ENCODE measurements around the gene CAMKMT. TPM values are rescaled to one million over a fixed set of nuclear protein-coding genes. Genes with fewer than 3 reads are reported as not detected.
A peak's percentile ranks its signal among the peaks of the same experiment; 100 is the strongest.

Gene CAMKMT
- total RNA-seq, 4 donors from 2014 or later, result 4.5 to 57.9 (median 15.4) TPM

- DNase-seq, result no peak
- 57 to 71% methylated on average over 1 of the region's 1 CpG for WGBS, 2 donors (ENCODE audit: low coverage in 1 of 2)
- H3K27me3 ChIP-seq, result no peaks in the 10 kb centered on the region
- H3K4me3 ChIP-seq, result no peak overlapping the region
- H3K36me3 ChIP-seq, result no peaks in the 10 kb centered on the region
- H3K4me1 ChIP-seq, result no peaks in the 10 kb centered on the region
- no peaks in the 10 kb centered on the region for H3K9me3 ChIP-seq
- in situ Hi-C loops (cut with MboI; ENCODE audit: low pct_ligation_motif_present in 1 of 4, low pct_unique_long_range_greater_than_20kb in 1 of 4, low sequenced_read_pairs in 3 of 4), result no loop called here
- TF ChIP-seq, protein P1, sequence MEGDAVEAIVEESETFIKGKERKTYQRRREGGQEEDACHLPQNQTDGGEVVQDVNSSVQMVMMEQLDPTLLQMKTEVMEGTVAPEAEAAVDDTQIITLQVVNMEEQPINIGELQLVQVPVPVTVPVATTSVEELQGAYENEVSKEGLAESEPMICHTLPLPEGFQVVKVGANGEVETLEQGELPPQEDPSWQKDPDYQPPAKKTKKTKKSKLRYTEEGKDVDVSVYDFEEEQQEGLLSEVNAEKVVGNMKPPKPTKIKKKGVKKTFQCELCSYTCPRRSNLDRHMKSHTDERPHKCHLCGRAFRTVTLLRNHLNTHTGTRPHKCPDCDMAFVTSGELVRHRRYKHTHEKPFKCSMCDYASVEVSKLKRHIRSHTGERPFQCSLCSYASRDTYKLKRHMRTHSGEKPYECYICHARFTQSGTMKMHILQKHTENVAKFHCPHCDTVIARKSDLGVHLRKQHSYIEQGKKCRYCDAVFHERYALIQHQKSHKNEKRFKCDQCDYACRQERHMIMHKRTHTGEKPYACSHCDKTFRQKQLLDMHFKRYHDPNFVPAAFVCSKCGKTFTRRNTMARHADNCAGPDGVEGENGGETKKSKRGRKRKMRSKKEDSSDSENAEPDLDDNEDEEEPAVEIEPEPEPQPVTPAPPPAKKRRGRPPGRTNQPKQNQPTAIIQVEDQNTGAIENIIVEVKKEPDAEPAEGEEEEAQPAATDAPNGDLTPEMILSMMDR (IDR thresholded peaks at IDR 0.05), result no peak
- no peak for TF ChIP-seq POLR2AphosphoS5 (IDR thresholded peaks at IDR 0.05)
- no peak for TF ChIP-seq EP300 (IDR thresholded peaks at IDR 0.05; ENCODE audit: low read depth)
- no peak for TF ChIP-seq POLR2A (IDR thresholded peaks at IDR 0.05)
- H3K27ac ChIP-seq, result no peak overlapping the region
- intact Hi-C loops (cut with DNase I; ENCODE audit: low total_unique reads), result no loop called here
Observed at GRCh38 chr2:44559108-44559507, 197.4 kb downstream of the CAMKMT start.

GRCh38 chr2:44560352-44560751 lies 198.6 kb downstream of the CAMKMT start:
- Histone ChIP-seq H3K27ac (no peak overlapping the region), H3K4me3 (no peak overlapping the region), H3K9me3 (no peaks in the 10 kb centered on the region), H3K27me3 (no peaks in the 10 kb centered on the region), H3K4me1 (no peaks in the 10 kb centered on the region), H3K36me3 (no peaks in the 10 kb centered on the region)
- TF ChIP-seq POLR2A (IDR thresholded peaks at IDR 0.05), result no peak
- TF ChIP-seq EP300 (IDR thresholded peaks at IDR 0.05; ENCODE audit: low read depth), result no peak
- TF ChIP-seq, protein P1 (IDR thresholded peaks at IDR 0.05), result peak in 3 of 5 experiments; percentile 16 to 20 (median 18)
- no peak for TF ChIP-seq POLR2AphosphoS5 (IDR thresholded peaks at IDR 0.05)
- intact Hi-C loops (cut with DNase I; ENCODE audit: low total_unique reads) (no loop called here), in situ Hi-C loops (cut with MboI; ENCODE audit: low pct_ligation_motif_present in 1 of 4, low pct_unique_long_range_greater_than_20kb in 1 of 4, low sequenced_read_pairs in 3 of 4) (no loop called here)
- DNase-seq, result no peak
- WGBS, 2 donors (ENCODE audit: low coverage in 1 of 2), result 73 to 88% methylated on average over 4 of the region's 4 CpGs

DNA sequence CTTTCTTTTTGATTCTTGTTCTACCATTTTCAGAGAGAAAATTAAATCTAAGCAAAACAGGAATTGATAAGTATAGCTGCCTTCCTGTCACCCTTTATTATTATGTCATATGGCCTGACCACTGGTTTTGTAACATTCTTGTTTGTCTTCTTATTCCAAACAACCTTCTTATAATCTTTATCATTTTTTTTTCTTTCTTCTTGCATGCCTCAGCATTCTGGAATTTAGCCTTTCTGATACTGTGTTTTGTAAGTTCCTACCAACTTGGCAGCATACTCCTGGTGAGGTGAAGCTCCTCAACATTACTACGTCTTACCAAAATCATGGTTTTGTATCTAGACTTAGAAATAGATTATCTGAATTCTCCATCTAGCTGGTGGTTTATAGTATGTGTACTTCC lies 199.2 kb downstream of the CAMKMT start:
- WGBS, 2 donors (ENCODE audit: low coverage in 1 of 2), result 83 to 100% methylated on average over 1 of the region's 1 CpG
- intact Hi-C loops (cut with DNase I; ENCODE audit: low total_unique reads), result no loop called here
- Histone ChIP-seq H3K36me3 (no peaks in the 10 kb centered on the region), H3K27me3 (no peaks in the 10 kb centered on the region), H3K4me1 (no peaks in the 10 kb centered on the region), H3K27ac (no peak overlapping the region), H3K4me3 (no peak overlapping the region), H3K9me3 (no peaks in the 10 kb centered on the region)
- TF ChIP-seq, protein P1 (IDR thresholded peaks at IDR 0.05), result no peak
- in situ Hi-C loops (cut with MboI; ENCODE audit: low pct_ligation_motif_present in 1 of 4, low pct_unique_long_range_greater_than_20kb in 1 of 4, low sequenced_read_pairs in 3 of 4), result no loop called here
- no peak for DNase-seq

DNA sequence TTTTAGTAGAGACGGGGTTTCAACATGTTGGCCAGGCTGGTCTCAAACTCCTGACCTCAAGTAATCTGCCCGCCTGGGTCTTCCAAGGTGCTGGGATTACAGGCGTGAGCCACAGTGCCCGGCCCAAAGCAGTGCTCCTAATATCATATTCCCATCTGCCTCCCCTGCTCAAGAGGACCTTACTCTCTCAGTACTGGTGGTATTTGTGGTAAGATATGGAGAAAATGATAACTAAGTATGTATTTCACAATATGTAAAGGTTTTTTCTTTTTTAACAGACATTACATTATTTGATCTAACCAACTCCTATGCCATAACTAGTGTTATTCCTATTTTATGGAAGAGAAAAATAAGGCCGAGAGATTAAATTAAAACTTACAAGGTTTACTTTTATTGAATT lies 201.0 kb downstream of the CAMKMT start:
- Histone ChIP-seq H3K4me1 (no peaks in the 10 kb centered on the region), H3K9me3 (no peaks in the 10 kb centered on the region), H3K36me3 (no peaks in the 10 kb centered on the region), H3K27ac (no peak overlapping the region), H3K27me3 (no peaks in the 10 kb centered on the region), H3K4me3 (no peak overlapping the region)
- WGBS, 2 donors (ENCODE audit: low coverage in 1 of 2), result 93 to 97% methylated on average over 5 of the region's 5 CpGs
- DNase-seq, result no peak
- no peak for TF ChIP-seq POLR2AphosphoS5 (IDR thresholded peaks at IDR 0.05)
- TF ChIP-seq, protein P1 (IDR thresholded peaks at IDR 0.05), result no peak
- TF ChIP-seq POLR2A (IDR thresholded peaks at IDR 0.05), result no peak
- TF ChIP-seq EP300 (IDR thresholded peaks at IDR 0.05; ENCODE audit: low read depth), result no peak
- in situ Hi-C loops (cut with MboI; ENCODE audit: low pct_ligation_motif_present in 1 of 4, low pct_unique_long_range_greater_than_20kb in 1 of 4, low sequenced_read_pairs in 3 of 4) (no loop called here), intact Hi-C loops (cut with DNase I; ENCODE audit: low total_unique reads) (no loop called here)

Data from transverse colon (tissue), 4 donors.